Islet of Langerhans (tissue), 1 donor: ENCODE data around the gene MMP20.

Experiments used
- FAIRE-seq: peaks from one replicate; lab custom pipeline; 2011; peaks lifted over from hg19 to GRCh38; lab: Jason Lieb, UNC

Gene MMP20

GRCh38 chr11:102552447-102553194, 72.5 kb downstream of the MMP20 start:
- FAIRE-seq = no peak

GRCh38 chr11:102552020-102552419, 73.1 kb downstream of the MMP20 start:
- no peak for FAIRE-seq

GRCh38 chr11:102551169-102551781, 73.9 kb downstream of the MMP20 start:
- FAIRE-seq = no peak

- FAIRE-seq = no peak
Measured at GRCh38 chr11:102546923-102547471, 78.1 kb downstream of the MMP20 start.

GRCh38 chr11:102546427-102546826, 78.7 kb downstream of the MMP20 start:
- no peak for FAIRE-seq

- no peak for FAIRE-seq
Measured at GRCh38 chr11:102545701-102546100, 79.4 kb downstream of the MMP20 start.

GRCh38 chr11:102544594-102544993, 80.5 kb downstream of the MMP20 start:
- no peak for FAIRE-seq

GRCh38 chr11:102539567-102539966, 85.6 kb downstream of the MMP20 start:
- no peak for FAIRE-seq

- FAIRE-seq = no peak
Measured at GRCh38 chr11:102538932-102539331, 86.2 kb downstream of the MMP20 start.

- FAIRE-seq = no peak
Measured at GRCh38 chr11:102534261-102534872, 90.8 kb downstream of the MMP20 start.

GRCh38 chr11:102530558-102530957, 94.6 kb downstream of the MMP20 start, which contains the start of gene MMP7:
Gene MMP7, minus strand, starts transcription at chr11:102530747. Its CDS starts 47 bp downstream, at chr11:102530700.
- FAIRE-seq = no peak

GRCh38 chr11:102528618-102529017, 96.5 kb downstream of the MMP20 start:
- FAIRE-seq = no peak

- no peak for FAIRE-seq
Measured at GRCh38 chr11:102527684-102528083, 97.4 kb downstream of the MMP20 start.

GRCh38 chr11:102527041-102527440, 98.1 kb downstream of the MMP20 start:
- no peak for FAIRE-seq
